Esophagus squamous epithelium (tissue), 4 donors: ENCODE results near the gene SPA17.

ENCODE experiments used
- POLR2A ChIP-seq, 4 donors: fragments of 450-650 bp; IDR thresholded peaks; one replicate each; pipeline ENCODE4 v1.6.1; 2017; ENCODE audit warnings: antibody characterized with exemption in 4 of 4, mild to moderate bottlenecking in 4 of 4, moderate library complexity in 3 of 4
- TF ChIP-seq, protein P1 (sequence below), 6 experiments: fragments of 450-650 bp in 4 of 6; fragments of 200-600 bp in 2 of 6; sonication (generic) in 2 of 6; IDR thresholded peaks; one replicate each; pipeline ENCODE4 v1.5.1; 2016 to 2019; ENCODE audit warnings: antibody characterized with exemption in 6 of 6, mild to moderate bottlenecking in 4 of 6, moderate library complexity in 4 of 6

DNA sequence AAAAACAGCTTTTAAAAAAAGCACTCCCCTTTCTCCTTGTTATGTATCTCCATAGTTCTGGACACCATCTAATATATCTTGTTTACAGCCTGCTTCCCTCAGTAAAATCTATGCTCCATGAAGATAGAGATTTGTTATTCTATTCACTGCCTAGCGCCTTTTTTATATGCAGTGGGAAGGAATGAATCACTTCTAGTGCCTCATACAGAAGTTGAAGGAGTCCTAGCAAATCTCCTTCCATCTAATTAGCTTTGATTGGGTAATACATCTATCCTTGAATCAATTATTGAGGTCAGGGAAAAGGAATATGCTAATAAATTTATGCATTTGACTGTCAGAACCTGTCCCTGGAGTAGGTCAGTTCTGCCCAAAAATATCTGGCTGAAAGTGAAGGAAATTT lies 25.8 kb downstream of the SPA17 start:
- TF ChIP-seq, protein P1, sequence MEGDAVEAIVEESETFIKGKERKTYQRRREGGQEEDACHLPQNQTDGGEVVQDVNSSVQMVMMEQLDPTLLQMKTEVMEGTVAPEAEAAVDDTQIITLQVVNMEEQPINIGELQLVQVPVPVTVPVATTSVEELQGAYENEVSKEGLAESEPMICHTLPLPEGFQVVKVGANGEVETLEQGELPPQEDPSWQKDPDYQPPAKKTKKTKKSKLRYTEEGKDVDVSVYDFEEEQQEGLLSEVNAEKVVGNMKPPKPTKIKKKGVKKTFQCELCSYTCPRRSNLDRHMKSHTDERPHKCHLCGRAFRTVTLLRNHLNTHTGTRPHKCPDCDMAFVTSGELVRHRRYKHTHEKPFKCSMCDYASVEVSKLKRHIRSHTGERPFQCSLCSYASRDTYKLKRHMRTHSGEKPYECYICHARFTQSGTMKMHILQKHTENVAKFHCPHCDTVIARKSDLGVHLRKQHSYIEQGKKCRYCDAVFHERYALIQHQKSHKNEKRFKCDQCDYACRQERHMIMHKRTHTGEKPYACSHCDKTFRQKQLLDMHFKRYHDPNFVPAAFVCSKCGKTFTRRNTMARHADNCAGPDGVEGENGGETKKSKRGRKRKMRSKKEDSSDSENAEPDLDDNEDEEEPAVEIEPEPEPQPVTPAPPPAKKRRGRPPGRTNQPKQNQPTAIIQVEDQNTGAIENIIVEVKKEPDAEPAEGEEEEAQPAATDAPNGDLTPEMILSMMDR (IDR thresholded peaks at IDR 0.05), result no peak
- TF ChIP-seq POLR2A (IDR thresholded peaks at IDR 0.05), result no peak
